HepG2 (cell line): ENCODE results near the gene DCAF7. TPM values are rescaled to one million over a fixed set of nuclear protein-coding genes. Genes with fewer than 3 reads are reported as not detected.
A peak's percentile ranks its signal among the peaks of the same experiment; 100 is the strongest.

ENCODE experiments used
- FOSL2 ChIP-seq: sonication (generic); formaldehyde crosslinking; IDR thresholded peaks from 2 replicates; pipeline ENCODE4 v1.4.0; 2020; ENCODE audit warnings: missing genetic modification reagents
- FOXP1 ChIP-seq, 2 experiments: fragments of 450-650 bp in 1 of 2; IDR thresholded peaks; 2 replicates each; pipeline ENCODE4 v1.6.1; 2017 to 2018; ENCODE audit warnings: antibody characterized with exemption in 1 of 2
- HIVEP1 ChIP-seq: sonication (generic); formaldehyde crosslinking; IDR thresholded peaks from 2 replicates; pipeline ENCODE4 v1.4.0; 2020; ENCODE audit warnings: mild to moderate bottlenecking, missing genetic modification reagents
- ISL2 ChIP-seq: sonication (generic); formaldehyde crosslinking; IDR thresholded peaks from 2 replicates; pipeline ENCODE4 v1.5.0; 2020; ENCODE audit warnings: missing genetic modification reagents
- MED1 ChIP-seq: sonication (generic); formaldehyde crosslinking; IDR thresholded peaks from 2 replicates; pipeline ENCODE4 v1.4.0; 2020; ENCODE audit warnings: missing genetic modification reagents
- MIXL1 ChIP-seq: IDR thresholded peaks from 2 replicates; pipeline ENCODE4 v1.6.1; 2016
- RBFOX2 ChIP-seq: fragments of 200-400 bp; formaldehyde crosslinking; IDR thresholded peaks from 2 replicates; pipeline ENCODE4 v1.6.1; 2017; ENCODE audit warnings: low read depth, mild to moderate bottlenecking, low read length
- RELA ChIP-seq: sonication (generic); formaldehyde crosslinking; IDR thresholded peaks from 2 replicates; pipeline ENCODE4 v1.4.0; 2020; ENCODE audit warnings: missing genetic modification reagents
- SATB2 ChIP-seq: sonication (generic); formaldehyde crosslinking; IDR thresholded peaks from 2 replicates; pipeline ENCODE4 v1.5.0; 2020; ENCODE audit warnings: missing genetic modification reagents
- SNAI1 ChIP-seq: sonication (generic); formaldehyde crosslinking; IDR thresholded peaks from 2 replicates; pipeline ENCODE4 v1.5.0; 2020; ENCODE audit warnings: mild to moderate bottlenecking, missing genetic modification reagents, borderline replicate concordance
- ZFP36 ChIP-seq: fragments of 150-350 bp; IDR thresholded peaks from 2 replicates; pipeline ENCODE4 v1.6.1; 2018; ENCODE audit warnings: borderline replicate concordance, low read length, low read depth; ENCODE audit not compliant: partially characterized antibody
- ZFX ChIP-seq: sonication (generic); formaldehyde crosslinking; IDR thresholded peaks from 2 replicates; pipeline ENCODE4 v1.4.0; 2020; ENCODE audit warnings: mild to moderate bottlenecking, low read depth, missing genetic modification reagents, moderate library complexity
- ZNF121 ChIP-seq: sonication (generic); formaldehyde crosslinking; IDR thresholded peaks from 2 replicates; pipeline ENCODE4 v1.5.0; 2020; ENCODE audit warnings: mild to moderate bottlenecking, missing genetic modification reagents
- ZNF251 ChIP-seq: sonication (generic); formaldehyde crosslinking; IDR thresholded peaks from 2 replicates; pipeline ENCODE4 v1.9.0; 2021; ENCODE audit warnings: mild to moderate bottlenecking, missing genetic modification reagents
- ZNF432 ChIP-seq: sonication (generic); formaldehyde crosslinking; IDR thresholded peaks from 2 replicates; pipeline ENCODE4 v1.5.0; 2020; ENCODE audit warnings: missing genetic modification reagents, mild to moderate bottlenecking, borderline replicate concordance
- ZNF660 ChIP-seq: sonication (generic); formaldehyde crosslinking; IDR thresholded peaks from 2 replicates; pipeline ENCODE4 v1.5.1; 2020; ENCODE audit warnings: mild to moderate bottlenecking, low read depth, missing genetic modification reagents, borderline replicate concordance
- ZNF792 ChIP-seq: IDR thresholded peaks from 2 replicates; pipeline ENCODE4 v1.6.1; 2016
- polyA plus RNA-seq, 8 experiments: library from polyadenylated mRNA; depleted of rRNA in 3 of 8; stranded (reverse) in 7 of 8; unstranded in 1 of 8; fragments of >200 nt; fragmentation: Illumina TruSeq in 4 of 8; extraction: Trizol in 4 of 8; gene quantifications; 2 replicates each; pipeline versions ENCODE4 v1.2.1 to v1.2.3, GENCODE V29; 2011 to 2016; ENCODE audit warnings: low read depth in 4 of 8, missing spikeins in 1 of 8, mixed read lengths in 1 of 8; ENCODE audit not compliant: insufficient read depth in 1 of 8
- total RNA-seq, 5 experiments: library from RNA; depleted of rRNA; stranded (reverse); fragments of >200 nt; fragmentation: Illumina TruSeq; extraction: Trizol; gene quantifications; 2 replicates each; pipeline ENCODE4 v1.2.3, GENCODE V29; 2016; ENCODE audit warnings: low read depth in 1 of 5
- TF ChIP-seq, protein P1 (sequence below): sonication (generic); formaldehyde crosslinking; IDR thresholded peaks from 2 replicates; pipeline ENCODE4 v1.5.0; 2020; ENCODE audit warnings: mild to moderate bottlenecking, missing genetic modification reagents
- TF ChIP-seq, protein P2 (sequence below): sonication (generic); formaldehyde crosslinking; IDR thresholded peaks from 2 replicates; pipeline ENCODE4 v1.4.0; 2020; ENCODE audit warnings: missing genetic modification reagents
- TF ChIP-seq, protein P3 (sequence below): sonication (generic); formaldehyde crosslinking; conservative IDR thresholded peaks from 2 replicates; pipeline ENCODE4 v1.4.0; 2020; ENCODE audit warnings: missing genetic modification reagents
- TF ChIP-seq, protein P4 (sequence below): sonication (generic); formaldehyde crosslinking; IDR thresholded peaks from 2 replicates; pipeline ENCODE4 v1.8.1; 2022; ENCODE audit warnings: low read depth, mild to moderate bottlenecking, missing genetic modification reagents
- TF ChIP-seq, protein P5 (sequence below): sonication (generic); formaldehyde crosslinking; IDR thresholded peaks from 2 replicates; pipeline ENCODE4 v1.9.0; 2022; ENCODE audit warnings: low read depth, missing genetic modification reagents

Gene DCAF7
- total and polyA plus RNA-seq, 2 of the 13 experiments (the other 11 are each of a cell fraction or from before 2014, with no cell fraction given), result 55.2 to 73.4 TPM

DNA sequence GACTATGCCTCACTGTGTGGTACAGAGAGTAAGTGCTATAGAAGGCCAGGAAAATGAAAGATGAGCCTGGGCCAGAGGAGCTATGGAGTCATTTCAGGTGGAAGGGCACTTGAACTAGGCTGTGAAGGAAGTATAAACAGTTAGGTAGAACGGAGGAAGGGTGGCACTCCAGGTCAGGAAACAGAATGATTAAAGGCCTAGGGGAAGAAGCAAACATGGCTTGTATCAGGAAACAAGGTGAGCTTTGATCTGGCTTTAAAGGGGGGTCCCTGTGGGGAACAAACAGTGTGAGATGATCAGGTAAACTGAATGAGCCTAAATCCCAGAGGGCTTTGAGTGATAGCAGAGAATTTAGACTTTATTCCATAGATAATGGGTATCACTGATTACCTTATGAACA is 88.8 kb downstream of the DCAF7 start (continued):
- TF ChIP-seq, protein P1, sequence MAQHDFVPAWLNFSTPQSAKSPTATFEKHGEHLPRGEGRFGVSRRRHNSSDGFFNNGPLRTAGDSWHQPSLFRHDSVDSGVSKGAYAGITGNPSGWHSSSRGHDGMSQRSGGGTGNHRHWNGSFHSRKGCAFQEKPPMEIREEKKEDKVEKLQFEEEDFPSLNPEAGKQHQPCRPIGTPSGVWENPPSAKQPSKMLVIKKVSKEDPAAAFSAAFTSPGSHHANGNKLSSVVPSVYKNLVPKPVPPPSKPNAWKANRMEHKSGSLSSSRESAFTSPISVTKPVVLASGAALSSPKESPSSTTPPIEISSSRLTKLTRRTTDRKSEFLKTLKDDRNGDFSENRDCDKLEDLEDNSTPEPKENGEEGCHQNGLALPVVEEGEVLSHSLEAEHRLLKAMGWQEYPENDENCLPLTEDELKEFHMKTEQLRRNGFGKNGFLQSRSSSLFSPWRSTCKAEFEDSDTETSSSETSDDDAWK (CRISPR knock-in tag), result no peak
- TF ChIP-seq, protein P2, sequence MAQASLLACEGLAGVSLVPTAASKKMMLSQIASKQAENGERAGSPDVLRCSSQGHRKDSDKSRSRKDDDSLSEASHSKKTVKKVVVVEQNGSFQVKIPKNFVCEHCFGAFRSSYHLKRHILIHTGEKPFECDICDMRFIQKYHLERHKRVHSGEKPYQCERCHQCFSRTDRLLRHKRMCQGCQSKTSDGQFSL (CRISPR knock-in tag), result no peak
- TF ChIP-seq MED1 (peak; percentile 44; the same call in 1 of the 2 replicates), HIVEP1 (CRISPR knock-in tag) (no peak), FOSL2 (no peak), ZFX (peak; percentile 42; the same call in 1 of the 2 replicates), ZNF432 (no peak), ZNF251 (CRISPR knock-in tag) (no peak), FOXP1 (IDR thresholded peaks at IDR 0.05) (no peak), FOXP1 (CRISPR knock-in tag; IDR thresholded peaks at IDR 0.05) (peak; percentile 24; the same call in 1 of the 2 replicates), ISL2 (CRISPR knock-in tag) (peak; percentile 62; the same call in 1 of the 2 replicates), RELA (CRISPR knock-in tag) (no peak), ZNF660 (CRISPR knock-in tag) (no peak), ZNF792 (CRISPR knock-in tag) (no peak), ZNF121 (0 out of 2 replicates have a peak, but pooled peaks have one; percentile 12), SATB2 (CRISPR knock-in tag) (no peak), ZFP36 (no peak), MIXL1 (CRISPR knock-in tag) (peak; percentile 57; the same call in 1 of the 2 replicates), SNAI1 (CRISPR knock-in tag) (no peak), RBFOX2 (no peak)
- TF ChIP-seq, protein P3, sequence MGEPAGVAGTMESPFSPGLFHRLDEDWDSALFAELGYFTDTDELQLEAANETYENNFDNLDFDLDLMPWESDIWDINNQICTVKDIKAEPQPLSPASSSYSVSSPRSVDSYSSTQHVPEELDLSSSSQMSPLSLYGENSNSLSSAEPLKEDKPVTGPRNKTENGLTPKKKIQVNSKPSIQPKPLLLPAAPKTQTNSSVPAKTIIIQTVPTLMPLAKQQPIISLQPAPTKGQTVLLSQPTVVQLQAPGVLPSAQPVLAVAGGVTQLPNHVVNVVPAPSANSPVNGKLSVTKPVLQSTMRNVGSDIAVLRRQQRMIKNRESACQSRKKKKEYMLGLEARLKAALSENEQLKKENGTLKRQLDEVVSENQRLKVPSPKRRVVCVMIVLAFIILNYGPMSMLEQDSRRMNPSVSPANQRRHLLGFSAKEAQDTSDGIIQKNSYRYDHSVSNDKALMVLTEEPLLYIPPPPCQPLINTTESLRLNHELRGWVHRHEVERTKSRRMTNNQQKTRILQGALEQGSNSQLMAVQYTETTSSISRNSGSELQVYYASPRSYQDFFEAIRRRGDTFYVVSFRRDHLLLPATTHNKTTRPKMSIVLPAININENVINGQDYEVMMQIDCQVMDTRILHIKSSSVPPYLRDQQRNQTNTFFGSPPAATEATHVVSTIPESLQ (CRISPR knock-in tag), result no peak
- TF ChIP-seq, protein P4, sequence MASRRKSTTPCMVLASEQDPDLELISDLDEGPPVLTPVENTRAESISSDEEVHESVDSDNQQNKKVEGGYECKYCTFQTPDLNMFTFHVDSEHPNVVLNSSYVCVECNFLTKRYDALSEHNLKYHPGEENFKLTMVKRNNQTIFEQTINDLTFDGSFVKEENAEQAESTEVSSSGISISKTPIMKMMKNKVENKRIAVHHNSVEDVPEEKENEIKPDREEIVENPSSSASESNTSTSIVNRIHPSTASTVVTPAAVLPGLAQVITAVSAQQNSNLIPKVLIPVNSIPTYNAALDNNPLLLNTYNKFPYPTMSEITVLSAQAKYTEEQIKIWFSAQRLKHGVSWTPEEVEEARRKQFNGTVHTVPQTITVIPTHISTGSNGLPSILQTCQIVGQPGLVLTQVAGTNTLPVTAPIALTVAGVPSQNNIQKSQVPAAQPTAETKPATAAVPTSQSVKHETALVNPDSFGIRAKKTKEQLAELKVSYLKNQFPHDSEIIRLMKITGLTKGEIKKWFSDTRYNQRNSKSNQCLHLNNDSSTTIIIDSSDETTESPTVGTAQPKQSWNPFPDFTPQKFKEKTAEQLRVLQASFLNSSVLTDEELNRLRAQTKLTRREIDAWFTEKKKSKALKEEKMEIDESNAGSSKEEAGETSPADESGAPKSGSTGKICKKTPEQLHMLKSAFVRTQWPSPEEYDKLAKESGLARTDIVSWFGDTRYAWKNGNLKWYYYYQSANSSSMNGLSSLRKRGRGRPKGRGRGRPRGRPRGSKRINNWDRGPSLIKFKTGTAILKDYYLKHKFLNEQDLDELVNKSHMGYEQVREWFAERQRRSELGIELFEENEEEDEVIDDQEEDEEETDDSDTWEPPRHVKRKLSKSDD (CRISPR knock-in tag), result no peak
- TF ChIP-seq, protein P5, sequence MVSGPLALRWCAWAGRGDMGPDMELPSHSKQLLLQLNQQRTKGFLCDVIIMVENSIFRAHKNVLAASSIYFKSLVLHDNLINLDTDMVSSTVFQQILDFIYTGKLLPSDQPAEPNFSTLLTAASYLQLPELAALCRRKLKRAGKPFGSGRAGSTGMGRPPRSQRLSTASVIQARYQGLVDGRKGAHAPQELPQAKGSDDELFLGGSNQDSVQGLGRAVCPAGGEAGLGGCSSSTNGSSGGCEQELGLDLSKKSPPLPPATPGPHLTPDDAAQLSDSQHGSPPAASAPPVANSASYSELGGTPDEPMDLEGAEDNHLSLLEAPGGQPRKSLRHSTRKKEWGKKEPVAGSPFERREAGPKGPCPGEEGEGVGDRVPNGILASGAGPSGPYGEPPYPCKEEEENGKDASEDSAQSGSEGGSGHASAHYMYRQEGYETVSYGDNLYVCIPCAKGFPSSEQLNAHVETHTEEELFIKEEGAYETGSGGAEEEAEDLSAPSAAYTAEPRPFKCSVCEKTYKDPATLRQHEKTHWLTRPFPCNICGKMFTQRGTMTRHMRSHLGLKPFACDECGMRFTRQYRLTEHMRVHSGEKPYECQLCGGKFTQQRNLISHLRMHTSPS, result no peak
